K562 (cell line): ENCODE results near the gene COL9A3. TPM values are rescaled to one million over a fixed set of nuclear protein-coding genes. Genes with fewer than 3 reads are reported as not detected.

Experiments used
- ATAC-seq: fragments of 200-7000 bp; cut with Tn5 transposase; 3 replicates; pipeline ENCODE4 v1.9.1; 2020; ENCODE audit warnings: moderate library complexity
- BruUV-seq: library from RNA; stranded (reverse); fragments of 400-500 nt; replicated peaks from 2 replicates; lab custom pipeline; 2021; lab: Mats Ljungman, UMichigan
- CTCF ChIA-PET: fragments of 300-600 bp; formaldehyde crosslinking; extraction: SDS; loops from one replicate; lab custom pipeline; 2021; ENCODE audit warnings: low intra/inter-chr PET ratio; lab: Yijun Ruan, JAX
- POLR2A ChIA-PET: fragments of 300-600, 350-650 bp; sonication (Branson Sonifier 250); formaldehyde crosslinking; extraction: SDS; loops from one replicate; lab custom pipeline; 2021; ENCODE audit warnings: antibody characterized with exemption, inconsistent platforms; lab: Yijun Ruan, JAX
- DNase-seq, 4 experiments: peaks; one replicate each; pipeline versions ENCODE4 v3.0.0 to v3.0.0-alpha.2; 2011 to 2018; ENCODE audit warnings: low spot score in 3 of 4, mixed read lengths in 3 of 4; ENCODE audit errors: extremely low read depth in 1 of 4
- FAIRE-seq: peaks from 2 replicates; lab custom pipeline; 2011; peaks lifted over from hg19 to GRCh38; lab: Jason Lieb, UNC
- H2AFZ ChIP-seq: 2 replicates; pipeline ENCODE4 v1.6.0; 2011; ENCODE audit warnings: low read depth, low read length, control low read depth, inconsistent platforms
- H3K27ac ChIP-seq: fragments of 200-600 bp; 3 replicates; pipeline ENCODE4 v1.8.0; 2011; ENCODE audit warnings: low read depth, mild to moderate bottlenecking, control low read depth, inconsistent platforms, low read length, moderate library complexity, mixed read lengths; ENCODE audit errors: extremely low read depth
- H3K27me3 ChIP-seq, 2 experiments: fragments of 300-600 bp in 1 of 2; 2 replicates in 1 of 2; 3 replicates in 1 of 2; pipeline versions ENCODE4 v1.6.0 to v1.8.0; 2011; ENCODE audit warnings: inconsistent platforms in 2 of 2, low read length in 2 of 2, mild to moderate bottlenecking in 1 of 2, mixed read lengths in 1 of 2, moderate library complexity in 1 of 2; ENCODE audit not compliant: control insufficient read depth in 2 of 2, insufficient read depth in 2 of 2
- H3K36me3 ChIP-seq: fragments of 300-600 bp; 3 replicates; pipeline ENCODE4 v1.8.0; 2011; ENCODE audit warnings: mild to moderate bottlenecking, low read length, inconsistent platforms; ENCODE audit not compliant: control insufficient read depth, insufficient read depth
- H3K4me1 ChIP-seq, 2 experiments: fragments of 200-600 bp in 1 of 2; replicated peaks in 1 of 2; 2 replicates in 1 of 2; 3 replicates in 1 of 2; pipeline versions ENCODE4 v1.5.1 to v1.8.0; 2011; ENCODE audit warnings: inconsistent platforms in 2 of 2, low read length in 2 of 2, mild to moderate bottlenecking in 1 of 2, mixed read lengths in 1 of 2, moderate library complexity in 1 of 2; ENCODE audit not compliant: control insufficient read depth in 2 of 2, insufficient read depth in 2 of 2
- H3K4me2 ChIP-seq: 2 replicates; pipeline ENCODE4 v1.6.1; 2011; ENCODE audit warnings: low read length, control low read depth, inconsistent platforms, mixed read lengths; ENCODE audit not compliant: insufficient read depth
- H3K4me3 ChIP-seq: fragments of 200-600 bp; sonication (generic), shearing (Covaris generic); 2 replicates; pipeline ENCODE4 v1.5.1; 2016; ENCODE audit warnings: control low read depth, inconsistent platforms
- H3K79me2 ChIP-seq: fragments of 200-600 bp; 3 replicates; pipeline ENCODE4 v1.8.0; 2011; ENCODE audit warnings: low read length, inconsistent platforms; ENCODE audit not compliant: control insufficient read depth, insufficient read depth
- H3K9ac ChIP-seq, 2 experiments: 2 replicates each; pipeline versions ENCODE4 v1.6.0 to v1.6.1; 2011; ENCODE audit warnings: low read depth in 2 of 2, low read length in 2 of 2, control low read depth in 1 of 2, inconsistent platforms in 1 of 2, mild to moderate bottlenecking in 1 of 2, mixed read lengths in 1 of 2; ENCODE audit not compliant: insufficient read depth in 1 of 2
- H3K9me1 ChIP-seq: one replicate; pipeline ENCODE4 v1.6.0; 2011; ENCODE audit warnings: inconsistent platforms, mild to moderate bottlenecking, low read length, moderate library complexity; ENCODE audit not compliant: control insufficient read depth, insufficient read depth
- H3K9me3 ChIP-seq: replicated peaks from 2 replicates; pipeline ENCODE4 v1.5.1; 2011; ENCODE audit warnings: low read depth, low read length, inconsistent platforms; ENCODE audit not compliant: control insufficient read depth, insufficient read depth
- H4K20me1 ChIP-seq: replicated peaks from 2 replicates; pipeline ENCODE4 v1.6.1; 2011; ENCODE audit warnings: low read length, inconsistent platforms, mixed read lengths; ENCODE audit not compliant: control insufficient read depth, insufficient read depth
- HDAC3 ChIP-seq: fragments of 450-650 bp; IDR thresholded peaks from 2 replicates; pipeline ENCODE4 v1.6.1; 2018; ENCODE audit warnings: borderline replicate concordance, mild to moderate bottlenecking, moderate library complexity; ENCODE audit not compliant: partially characterized antibody
- MAZ ChIP-seq, 2 experiments: fragments of 450-650 bp in 1 of 2; sonication (generic) in 1 of 2; formaldehyde crosslinking; IDR thresholded peaks in 1 of 2; conservative IDR thresholded peaks in 1 of 2; 2 replicates each; pipeline versions ENCODE4 v1.4.0 to v1.5.0; 2020; ENCODE audit warnings: mild to moderate bottlenecking in 1 of 2, missing genetic modification reagents in 1 of 2
- POLR2G ChIP-seq: fragments of 200-400 bp; formaldehyde crosslinking; IDR thresholded peaks from 2 replicates; pipeline ENCODE4 v1.6.1; 2017; ENCODE audit warnings: low read depth, mild to moderate bottlenecking, antibody characterized with exemption, low read length, moderate library complexity
- ZNF583 ChIP-seq: fragments of 250-450 bp; sonication (Bioruptor Pico); IDR thresholded peaks from 2 replicates; pipeline ENCODE4 v1.4.0; 2020
- WGBS: fragments of 100-300 bp; shearing (Covaris generic); methylation state at CpG from one replicate; pipeline ENCODE4 v1.1.6; 2016; ENCODE audit warnings: low coverage, mixed read lengths; ENCODE audit not compliant: insufficient coverage; ENCODE audit errors: missing lambda C conversion rate; 5-methylcytosine and 5-hydroxymethylcytosine counted together
- in situ Hi-C: fragments of 300-500 bp; cut with MboI; formaldehyde crosslinking; loops from 4 replicates; pipeline ENCODE4 v1.15.0; 2018; ENCODE audit warnings: inconsistent platforms, mixed read lengths
- intact Hi-C: fragments of 100-400 bp; cut with micrococcal nuclease; formaldehyde crosslinking; loops from 2 replicates; pipeline ENCODE4 v1.14.2; 2022
- polyA plus RNA-seq, 8 experiments: library from polyadenylated mRNA; depleted of rRNA in 4 of 8; stranded (reverse) in 5 of 8; unstranded in 3 of 8; fragments of >200 nt; fragmentation: Nextera tagmentation in 2 of 8; fragmentation: Illumina TruSeq in 1 of 8; extraction: Ambion mirVana in 2 of 8; extraction: Trizol in 1 of 8; gene quantifications; 2 replicates each; pipeline versions ENCODE4 v1.2.1 to v1.2.3, GENCODE V29; 2011 to 2014; ENCODE audit warnings: inconsistent platforms in 1 of 8, missing spikeins in 1 of 8
- total RNA-seq, 7 experiments: library from RNA; depleted of rRNA in 6 of 7; stranded (reverse); fragments of >200 nt in 6 of 7; fragmentation: Illumina TruSeq in 2 of 7; extraction: Trizol in 2 of 7; gene quantifications; 2 replicates each; pipeline versions ENCODE4 v1.2.1 to v1.2.3, GENCODE V29; 2011 to 2021; ENCODE audit warnings: low replicate concordance in 1 of 7
- TF ChIP-seq, protein P1 (sequence below): fragments of 250-450 bp; sonication (Bioruptor Pico); IDR thresholded peaks from 2 replicates; pipeline ENCODE4 v1.5.0; 2021; ENCODE audit warnings: mild to moderate bottlenecking, borderline replicate concordance

The COL9A3 gene
- total and polyA plus RNA-seq, 9 of the 15 experiments (the other 6 are each of a cell fraction or from before 2014, with no cell fraction given): 0.14 to 3.6 (median 0.88) TPM; not detected in 1

DNA sequence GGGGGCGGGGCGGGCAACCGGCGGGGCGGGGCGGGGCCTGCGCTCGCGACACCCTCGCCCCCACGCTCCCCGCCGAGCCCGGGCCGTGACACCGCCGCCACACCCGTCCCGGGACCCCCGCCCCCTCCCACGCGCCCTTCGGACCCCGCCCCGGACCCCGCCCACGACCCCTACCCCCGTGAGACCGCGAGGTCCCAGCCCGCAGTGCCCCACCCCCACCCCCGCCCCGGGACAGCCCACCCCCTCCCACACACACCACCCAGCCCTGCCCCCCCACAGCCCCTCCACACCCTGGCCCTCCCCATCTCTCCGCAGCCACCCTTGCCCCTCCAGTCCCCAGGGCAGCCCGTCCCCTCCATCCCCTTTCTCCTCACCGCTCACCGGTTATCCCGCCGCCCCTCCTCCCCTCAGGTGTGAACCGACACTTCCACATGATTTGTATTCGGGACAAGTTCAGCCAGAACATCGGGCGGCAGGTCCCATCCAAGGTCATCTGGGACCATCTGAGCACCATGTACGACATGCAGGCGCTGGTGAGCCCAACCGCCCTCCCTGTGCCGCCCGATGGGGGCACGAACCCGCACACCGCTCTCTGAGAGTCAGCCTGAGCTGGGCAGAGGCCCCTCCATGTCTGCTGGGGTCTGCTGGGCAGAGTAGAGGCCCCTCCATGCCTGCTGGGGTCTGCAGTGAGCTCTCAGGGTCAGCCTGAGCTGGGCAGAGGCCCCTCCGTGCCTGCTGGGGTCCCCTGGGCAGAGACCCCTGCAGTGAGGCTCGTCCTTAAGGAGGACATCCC, 20.0 kb upstream of the COL9A3 start:
- Histone ChIP-seq H3K79me2 (peaks cover 12% of the 10 kb centered on the region; the same call in 2 of the 3 replicates), H3K27ac (peak overlapping the region; percentile 88), H3K4me1 (peaks cover 10 to 60% of the 10 kb centered on the region in 2 experiments; a peak in 4 of 5 replicates), H3K9ac (peak overlapping the region; percentile 76 to 95; a peak in 3 of 4 replicates), H3K4me3 (peak overlapping the region; percentile 61), H3K4me2 (peak overlapping the region; percentile 86), H2AFZ (peak overlapping the region; percentile 84), H4K20me1 (no peaks in the 10 kb centered on the region), H3K36me3 (peaks cover 39% of the 10 kb centered on the region; the same call in 2 of the 3 replicates), H3K9me1 (no peaks in the 10 kb centered on the region), H3K9me3 (no peaks in the 10 kb centered on the region), H3K27me3 (no peaks in the 10 kb centered on the region)
- intact Hi-C loops: no loop called here
- in situ Hi-C loops: no loop called here
- DNase-seq: peak in 2 of 4 experiments; percentile 85 to 87
- 47% methylated on average over 13 of the region's 53 CpGs for WGBS
- ATAC-seq: peak; percentile 1; the same call in 1 of the 3 replicates
- TF ChIP-seq, protein P1, sequence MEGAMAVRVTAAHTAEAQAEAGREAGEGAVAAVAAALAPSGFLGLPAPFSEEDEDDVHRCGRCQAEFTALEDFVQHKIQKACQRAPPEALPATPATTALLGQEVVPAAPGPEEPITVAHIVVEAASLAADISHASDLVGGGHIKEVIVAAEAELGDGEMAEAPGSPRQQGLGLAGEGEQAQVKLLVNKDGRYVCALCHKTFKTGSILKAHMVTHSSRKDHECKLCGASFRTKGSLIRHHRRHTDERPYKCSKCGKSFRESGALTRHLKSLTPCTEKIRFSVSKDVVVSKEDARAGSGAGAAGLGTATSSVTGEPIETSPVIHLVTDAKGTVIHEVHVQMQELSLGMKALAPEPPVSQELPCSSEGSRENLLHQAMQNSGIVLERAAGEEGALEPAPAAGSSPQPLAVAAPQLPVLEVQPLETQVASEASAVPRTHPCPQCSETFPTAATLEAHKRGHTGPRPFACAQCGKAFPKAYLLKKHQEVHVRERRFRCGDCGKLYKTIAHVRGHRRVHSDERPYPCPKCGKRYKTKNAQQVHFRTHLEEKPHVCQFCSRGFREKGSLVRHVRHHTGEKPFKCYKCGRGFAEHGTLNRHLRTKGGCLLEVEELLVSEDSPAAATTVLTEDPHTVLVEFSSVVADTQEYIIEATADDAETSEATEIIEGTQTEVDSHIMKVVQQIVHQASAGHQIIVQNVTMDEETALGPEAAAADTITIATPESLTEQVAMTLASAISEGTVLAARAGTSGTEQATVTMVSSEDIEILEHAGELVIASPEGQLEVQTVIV (CRISPR knock-in tag): no peak
- TF ChIP-seq MAZ (CRISPR knock-in tag; conservative IDR thresholded peaks at IDR 0.05 in 1 of 2, IDR thresholded peaks at IDR 0.05 in 1 of 2) (0 out of 4 replicates have a peak, but pooled peaks of 1 of the 2 experiments have one; percentile 25), POLR2G (peak; percentile 43; the same call in 1 of the 2 replicates), HDAC3 (no peak), ZNF583 (CRISPR knock-in tag) (peak; percentile 22; the same call in 1 of the 2 replicates)
- POLR2A ChIA-PET: interaction anchor here (0.7 to 1.5 kb wide), 3 partner anchors 18 to 91 kb away, joined by 3 to 7 read pairs (median 3); no protein-coding TSS in a partner anchor
- CTCF ChIA-PET: no interaction called here
- no peak for FAIRE-seq
- BruUV-seq: TSS peak; percentile 22
